LNCaP clone FGC (cell line): Measurements from ENCODE around the gene UTP11.
"Not testable (repeated sequence)": the region's sequence is repeated elsewhere in the genome, so short reads cannot be mapped to it uniquely, and the experiment has no call there.

Source experiments
- DNase-seq: peaks from one replicate; pipeline ENCODE4 v3.0.0-alpha.2; 2011; ENCODE audit warnings: low read depth
- H3K4me3 ChIP-seq: 2 replicates; pipeline ENCODE4 v1.5.1; 2011; ENCODE audit warnings: mild to moderate bottlenecking, low read depth, low read length, control low read depth
- CTCF ChIP-seq: IDR thresholded peaks from 2 replicates; pipeline ENCODE4 v1.5.1; 2012; ENCODE audit warnings: mild to moderate bottlenecking; ENCODE audit not compliant: control insufficient read depth, insufficient read depth; ENCODE audit errors: extremely low read depth

UTP11 gene

GRCh38 chr1:38028671-38029070 lies 16.1 kb downstream of the UTP11 start:
- no peak overlapping the region for H3K4me3 ChIP-seq
- no peak for DNase-seq
- no peak for TF ChIP-seq CTCF

GRCh38 chr1:38029081-38029681 lies 16.6 kb downstream of the UTP11 start:
- no peak for TF ChIP-seq CTCF
- no peak for DNase-seq
- H3K4me3 ChIP-seq, result no peak overlapping the region

DNA sequence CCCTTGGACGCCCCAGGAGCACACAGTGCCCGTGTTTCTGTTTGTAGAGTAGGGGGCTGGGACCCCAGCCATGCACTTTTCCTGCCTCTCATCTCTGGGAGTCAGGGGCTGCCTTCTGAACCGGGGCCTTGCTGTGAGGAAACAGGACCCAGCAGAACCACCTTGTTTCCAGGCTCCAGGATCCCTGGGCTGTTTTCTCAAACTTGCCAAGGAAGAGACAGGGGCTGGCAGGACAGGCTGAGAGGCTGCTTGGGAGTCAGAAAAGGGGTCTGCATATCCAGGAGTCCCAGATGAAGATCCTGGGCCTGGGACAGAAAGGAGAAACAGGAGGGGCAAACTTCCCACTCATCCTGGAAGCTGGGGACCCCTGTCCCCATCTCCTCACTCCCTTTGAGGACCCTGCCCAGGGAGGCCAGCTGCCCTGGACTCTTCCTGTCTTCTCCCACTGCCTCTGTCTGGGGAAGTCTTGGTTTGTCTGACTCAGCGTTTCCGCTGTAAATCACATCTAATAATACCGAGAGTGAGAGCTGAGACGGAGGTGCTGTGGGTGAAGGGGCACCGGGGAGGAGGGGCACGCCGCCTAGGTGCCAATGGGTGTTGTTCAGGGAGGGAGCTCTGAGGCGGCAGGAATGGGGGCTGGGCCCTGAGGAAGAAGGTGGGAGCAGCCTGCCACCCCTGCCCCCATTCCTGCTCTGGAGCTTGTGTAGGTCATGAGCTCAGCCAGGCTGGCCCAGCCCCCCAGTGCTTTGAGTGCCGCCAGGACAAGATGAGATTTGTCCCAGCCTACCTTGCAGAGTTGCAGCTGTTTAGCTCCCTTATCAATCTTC lies 17.4 kb downstream of the UTP11 start:
- no peak overlapping the region for H3K4me3 ChIP-seq
- no peak for TF ChIP-seq CTCF
- DNase-seq, result no peak

GRCh38 chr1:38030596-38031512 lies 18.3 kb downstream of the UTP11 start:
- DNase-seq, result no peak
- no peak overlapping the region for H3K4me3 ChIP-seq
- TF ChIP-seq CTCF, result no peak

GRCh38 chr1:38031513-38031866 lies 19.0 kb downstream of the UTP11 start:
- H3K4me3 ChIP-seq, result no peak overlapping the region
- TF ChIP-seq CTCF, result no peak
- DNase-seq, result no peak

- H3K4me3 ChIP-seq, DNase-seq: not testable (repeated sequence)
These were observed 20.5 kb downstream of the UTP11 start for GRCh38 chr1:38032992-38033391.

- no peak overlapping the region for H3K4me3 ChIP-seq
- DNase-seq, result no peak
- TF ChIP-seq CTCF, result no peak
These were observed 22.3 kb downstream of the UTP11 start for GRCh38 chr1:38034871-38035270.
